BJ (cell line): ENCODE measurements around the gene INO80C. TPM values are rescaled to one million over a fixed set of nuclear protein-coding genes. Genes with fewer than 3 reads are reported as not detected.
A peak's percentile ranks its signal among the peaks of the same experiment; 100 is the strongest.

Experiments
- CTCF ChIA-PET: fragments of 350-600 bp; formaldehyde crosslinking; extraction: SDS; loops from one replicate; lab custom pipeline; 2021; ENCODE audit warnings: antibody characterized with exemption, inconsistent platforms; lab: Yijun Ruan, JAX
- POLR2A ChIA-PET: fragments of 300-600 bp; sonication (Branson Sonifier 250); formaldehyde crosslinking; extraction: SDS; loops from one replicate; lab custom pipeline; 2021; ENCODE audit warnings: antibody characterized with exemption; lab: Charles Lee
- DNase-seq: peaks from one replicate; pipeline ENCODE4 v3.0.0-alpha.2; 2011; ENCODE audit warnings: low read depth
- H3K27me3 ChIP-seq: 2 replicates; pipeline ENCODE4 v1.6.0; 2011; ENCODE audit warnings: low read length; ENCODE audit not compliant: control insufficient read depth, insufficient read depth
- H3K36me3 ChIP-seq: 2 replicates; pipeline ENCODE4 v1.5.1; 2011; ENCODE audit warnings: low read length; ENCODE audit not compliant: control insufficient read depth, insufficient read depth
- H3K4me3 ChIP-seq: 2 replicates; pipeline ENCODE4 v1.5.1; 2011; ENCODE audit warnings: low read depth, mild to moderate bottlenecking, control low read depth, low read length
- CTCF ChIP-seq: IDR thresholded peaks from 2 replicates; pipeline ENCODE4 v1.5.1; 2011; ENCODE audit warnings: low read depth, mild to moderate bottlenecking, control low read depth, inconsistent platforms, low read length, moderate library complexity; ENCODE audit not compliant: insufficient read depth
- polyA plus RNA-seq: library from polyadenylated mRNA; depleted of rRNA; stranded (reverse); fragments of >200 nt; gene quantifications from 2 replicates; pipeline ENCODE4 v1.2.3, GENCODE V29; 2011

INO80C gene
- polyA plus RNA-seq, 1 experiment, result 8.3 TPM

GRCh38 chr18:35437836-35438235, 59.9 kb downstream of the INO80C start:
- DNase-seq, result no peak
- POLR2A ChIA-PET, result no interaction called here
- Histone ChIP-seq H3K4me3 (no peak overlapping the region), H3K27me3 (no peaks in the 10 kb centered on the region), H3K36me3 (no peaks in the 10 kb centered on the region)
- CTCF ChIA-PET, result no interaction called here
- no peak for TF ChIP-seq CTCF

GRCh38 chr18:35436076-35436649, 61.6 kb downstream of the INO80C start:
- TF ChIP-seq CTCF, result no peak
- Histone ChIP-seq H3K27me3 (no peaks in the 10 kb centered on the region), H3K4me3 (no peak overlapping the region), H3K36me3 (no peaks in the 10 kb centered on the region)
- DNase-seq, result no peak
- ChIA-PET CTCF (interaction anchor here (1.7 kb wide), 1 partner anchor 10 kb away, joined by 6 read pairs; no protein-coding TSS in a partner anchor), POLR2A (no interaction called here)

- Histone ChIP-seq H3K4me3 (no peak overlapping the region), H3K27me3 (no peaks in the 10 kb centered on the region), H3K36me3 (no peaks in the 10 kb centered on the region)
- DNase-seq, result no peak
- no peak for TF ChIP-seq CTCF
- POLR2A ChIA-PET, result no interaction called here
- CTCF ChIA-PET, result no interaction called here
Measured at GRCh38 chr18:35435401-35435800, 62.4 kb downstream of the INO80C start.

GRCh38 chr18:35432565-35433001, 65.2 kb downstream of the INO80C start:
- no peaks in the 10 kb centered on the region for H3K36me3 ChIP-seq
- no peak overlapping the region for H3K4me3 ChIP-seq
- no peak for TF ChIP-seq CTCF
- DNase-seq, result peak; percentile 34
- ChIA-PET POLR2A (no interaction called here), CTCF (no interaction called here)
- no peaks in the 10 kb centered on the region for H3K27me3 ChIP-seq

- no peak for TF ChIP-seq CTCF
- no peak for DNase-seq
- POLR2A ChIA-PET, result no interaction called here
- H3K4me3 ChIP-seq, result no peak overlapping the region
- no peaks in the 10 kb centered on the region for H3K27me3 ChIP-seq
- CTCF ChIA-PET, result no interaction called here
- no peaks in the 10 kb centered on the region for H3K36me3 ChIP-seq
Measured at GRCh38 chr18:35431374-35431741, 66.4 kb downstream of the INO80C start.
